ENCODE measurements around the gene UROD.

DNA sequence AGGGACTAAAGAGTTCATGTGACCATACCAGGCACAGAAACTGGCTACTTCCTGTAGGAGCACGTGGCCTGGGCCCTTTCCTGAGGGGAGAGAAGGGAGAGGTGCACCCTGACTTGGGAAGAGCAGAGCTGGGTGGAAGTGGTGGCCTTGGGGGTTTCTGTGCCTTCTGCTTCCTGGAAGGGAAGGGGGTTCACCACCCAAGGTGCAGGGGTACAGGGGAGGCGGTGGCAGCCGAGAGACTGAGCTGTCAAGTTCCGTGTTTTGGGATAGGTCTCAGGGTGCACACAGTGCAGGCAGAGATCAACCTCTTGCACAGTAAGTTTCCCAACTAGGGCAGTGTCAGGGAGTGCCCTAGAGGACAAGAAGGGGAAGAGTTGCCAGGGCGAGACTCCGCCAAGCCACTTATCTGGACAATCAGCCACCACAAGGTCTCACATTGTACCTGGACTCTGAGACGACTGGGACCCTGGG is 11.0 kb upstream of the UROD start:
- TF ChIP-seq, protein P1, sequence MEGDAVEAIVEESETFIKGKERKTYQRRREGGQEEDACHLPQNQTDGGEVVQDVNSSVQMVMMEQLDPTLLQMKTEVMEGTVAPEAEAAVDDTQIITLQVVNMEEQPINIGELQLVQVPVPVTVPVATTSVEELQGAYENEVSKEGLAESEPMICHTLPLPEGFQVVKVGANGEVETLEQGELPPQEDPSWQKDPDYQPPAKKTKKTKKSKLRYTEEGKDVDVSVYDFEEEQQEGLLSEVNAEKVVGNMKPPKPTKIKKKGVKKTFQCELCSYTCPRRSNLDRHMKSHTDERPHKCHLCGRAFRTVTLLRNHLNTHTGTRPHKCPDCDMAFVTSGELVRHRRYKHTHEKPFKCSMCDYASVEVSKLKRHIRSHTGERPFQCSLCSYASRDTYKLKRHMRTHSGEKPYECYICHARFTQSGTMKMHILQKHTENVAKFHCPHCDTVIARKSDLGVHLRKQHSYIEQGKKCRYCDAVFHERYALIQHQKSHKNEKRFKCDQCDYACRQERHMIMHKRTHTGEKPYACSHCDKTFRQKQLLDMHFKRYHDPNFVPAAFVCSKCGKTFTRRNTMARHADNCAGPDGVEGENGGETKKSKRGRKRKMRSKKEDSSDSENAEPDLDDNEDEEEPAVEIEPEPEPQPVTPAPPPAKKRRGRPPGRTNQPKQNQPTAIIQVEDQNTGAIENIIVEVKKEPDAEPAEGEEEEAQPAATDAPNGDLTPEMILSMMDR (IDR thresholded peaks at IDR 0.05 in 4 of 5, conservative IDR thresholded peaks at IDR 0.05 in 1 of 5) = no peak
- TF ChIP-seq POLR2A (IDR thresholded peaks at IDR 0.05) = no peak
